ENCODE measurements around the gene TECR. TPM values are rescaled to one million over a fixed set of nuclear protein-coding genes. Genes with fewer than 3 reads are reported as not detected.
A peak's percentile ranks its signal among the peaks of the same experiment; 100 is the strongest.

The TECR gene
- total and polyA plus RNA-seq, 2 of the 13 experiments (the other 11 are each of a cell fraction or from before 2014, with no cell fraction given) = 54.9 to 121 TPM

GRCh38 chr19:14519860-14520407 is 9.5 kb upstream of the TECR start (continued):
- TF ChIP-seq HMGXB3 (CRISPR knock-in tag; IDR thresholded peaks at IDR 0.05; ENCODE audit: borderline replicate concordance) (peak; percentile 17; the same call in 1 of the 2 replicates), ZNF441 (CRISPR knock-in tag; IDR thresholded peaks at IDR 0.05; ENCODE audit: borderline replicate concordance) (no peak), MED1 (CRISPR knock-in tag; IDR thresholded peaks at IDR 0.05) (peak; percentile 87), RAD51 (IDR thresholded peaks at IDR 0.05; ENCODE audit: borderline replicate concordance) (no peak), NFE2 (CRISPR knock-in tag; IDR thresholded peaks at IDR 0.05) (no peak; the same call in 1 of the 2 replicates), TBX2 (CRISPR knock-in tag; IDR thresholded peaks at IDR 0.05; ENCODE audit: borderline replicate concordance) (peak; percentile 71), CREB3 (CRISPR knock-in tag; IDR thresholded peaks at IDR 0.05) (no peak), CAMTA2 (CRISPR knock-in tag; IDR thresholded peaks at IDR 0.05; ENCODE audit: borderline replicate concordance) (no peak), ZFX (CRISPR knock-in tag; IDR thresholded peaks at IDR 0.05; ENCODE audit: low read depth) (peak; percentile 90), ZNF572 (CRISPR knock-in tag; IDR thresholded peaks at IDR 0.05) (no peak), SMAD3 (CRISPR knock-in tag; IDR thresholded peaks at IDR 0.05) (peak; percentile 84; the same call in 1 of the 2 replicates), CENPT (CRISPR knock-in tag; IDR thresholded peaks at IDR 0.05; ENCODE audit: low read depth) (no peak), ZNF761 (CRISPR knock-in tag; conservative IDR thresholded peaks at IDR 0.05) (no peak), ARID3A (IDR thresholded peaks at IDR 0.05; ENCODE audit: low read depth, low read length) (no peak), ZNF749 (CRISPR knock-in tag; IDR thresholded peaks at IDR 0.05; ENCODE audit: borderline replicate concordance) (no peak), ZNF589 (CRISPR knock-in tag; conservative IDR thresholded peaks at IDR 0.05) (no peak), ZSCAN30 (CRISPR knock-in tag; IDR thresholded peaks at IDR 0.05) (no peak)
- TF ChIP-seq, protein P1, sequence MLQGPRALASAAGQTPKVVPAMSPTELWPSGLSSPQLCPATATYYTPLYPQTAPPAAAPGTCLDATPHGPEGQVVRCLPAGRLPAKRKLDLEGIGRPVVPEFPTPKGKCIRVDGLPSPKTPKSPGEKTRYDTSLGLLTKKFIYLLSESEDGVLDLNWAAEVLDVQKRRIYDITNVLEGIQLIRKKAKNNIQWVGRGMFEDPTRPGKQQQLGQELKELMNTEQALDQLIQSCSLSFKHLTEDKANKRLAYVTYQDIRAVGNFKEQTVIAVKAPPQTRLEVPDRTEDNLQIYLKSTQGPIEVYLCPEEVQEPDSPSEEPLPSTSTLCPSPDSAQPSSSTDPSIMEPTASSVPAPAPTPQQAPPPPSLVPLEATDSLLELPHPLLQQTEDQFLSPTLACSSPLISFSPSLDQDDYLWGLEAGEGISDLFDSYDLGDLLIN (CRISPR knock-in tag; IDR thresholded peaks at IDR 0.05; ENCODE audit: borderline replicate concordance) = no peak
- TF ChIP-seq, protein P2, sequence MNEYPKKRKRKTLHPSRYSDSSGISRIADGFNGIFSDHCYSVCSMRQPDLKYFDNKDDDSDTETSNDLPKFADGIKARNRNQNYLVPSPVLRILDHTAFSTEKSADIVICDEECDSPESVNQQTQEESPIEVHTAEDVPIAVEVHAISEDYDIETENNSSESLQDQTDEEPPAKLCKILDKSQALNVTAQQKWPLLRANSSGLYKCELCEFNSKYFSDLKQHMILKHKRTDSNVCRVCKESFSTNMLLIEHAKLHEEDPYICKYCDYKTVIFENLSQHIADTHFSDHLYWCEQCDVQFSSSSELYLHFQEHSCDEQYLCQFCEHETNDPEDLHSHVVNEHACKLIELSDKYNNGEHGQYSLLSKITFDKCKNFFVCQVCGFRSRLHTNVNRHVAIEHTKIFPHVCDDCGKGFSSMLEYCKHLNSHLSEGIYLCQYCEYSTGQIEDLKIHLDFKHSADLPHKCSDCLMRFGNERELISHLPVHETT (CRISPR knock-in tag; conservative IDR thresholded peaks at IDR 0.05) = no peak; the same call in 1 of the 2 replicates
